HepG2 (cell line): ENCODE data around the gene DYRK1B. TPM values are rescaled to one million over a fixed set of nuclear protein-coding genes. Genes with fewer than 3 reads are reported as not detected.
"Not testable (repeated sequence)": the region's sequence is repeated elsewhere in the genome, so short reads cannot be mapped to it uniquely, and the experiment has no call there.

Source experiments
- ATAC-seq: fragments of 200-7000 bp; cut with Tn5 transposase; 3 replicates; pipeline ENCODE4 v1.9.1; 2020; ENCODE audit warnings: mild to moderate bottlenecking, moderate library complexity
- BruUV-seq: library from RNA; stranded (reverse); fragments of 400-500 nt; replicated peaks from 2 replicates; lab custom pipeline; 2021; lab: Mats Ljungman, UMichigan
- CTCF ChIA-PET: fragments of 300-600 bp; formaldehyde crosslinking; extraction: SDS; loops from one replicate; lab custom pipeline; 2021; ENCODE audit warnings: low total read pairs, inconsistent platforms, low intra/inter-chr PET ratio; lab: Yijun Ruan, JAX
- POLR2A ChIA-PET: fragments of 350-600 bp; sonication (Branson Sonifier 250); formaldehyde crosslinking; loops from one replicate; lab custom pipeline; 2020; ENCODE audit warnings: antibody characterized with exemption, inconsistent platforms; lab: Yijun Ruan, JAX
- DNase-seq: peaks from one replicate; pipeline ENCODE4 v3.0.0-alpha.2; 2015; ENCODE audit warnings: low spot score
- FAIRE-seq: peaks from 3 replicates; lab custom pipeline; 2011; peaks lifted over from hg19 to GRCh38; lab: Jason Lieb, UNC
- H2AFZ ChIP-seq: one replicate; pipeline ENCODE4 v1.6.1; 2011; ENCODE audit warnings: low read length, inconsistent platforms
- H3K27ac ChIP-seq: fragments of 300-600 bp; 3 replicates; pipeline ENCODE4 v1.8.0; 2011; ENCODE audit warnings: mixed run types, mild to moderate bottlenecking, mixed read lengths, low read length, inconsistent platforms; ENCODE audit not compliant: insufficient read depth; ENCODE audit errors: extremely low read length
- H3K27me3 ChIP-seq, 2 experiments: fragments of 200-600 bp in 1 of 2; 2 replicates in 1 of 2; 3 replicates in 1 of 2; pipeline versions ENCODE4 v1.6.0 to v1.8.0; 2011; ENCODE audit warnings: low read length in 2 of 2, mild to moderate bottlenecking in 2 of 2, moderate library complexity in 2 of 2, inconsistent platforms in 1 of 2; ENCODE audit not compliant: insufficient read depth in 2 of 2, control insufficient read depth in 1 of 2
- H3K36me3 ChIP-seq, 2 experiments: fragments of 200-600 bp in 1 of 2; replicated peaks in 1 of 2; 2 replicates in 1 of 2; 3 replicates in 1 of 2; pipeline versions ENCODE4 v1.5.1 to v1.8.0; 2011; ENCODE audit warnings: low read length in 2 of 2, inconsistent platforms in 1 of 2; ENCODE audit not compliant: insufficient read depth in 2 of 2, control insufficient read depth in 1 of 2
- H3K4me1 ChIP-seq: 2 replicates; pipeline ENCODE4 v1.5.1; 2012; ENCODE audit warnings: low read length, inconsistent platforms; ENCODE audit not compliant: insufficient read depth
- H3K4me2 ChIP-seq: 2 replicates; pipeline ENCODE4 v1.6.0; 2011; ENCODE audit warnings: low read depth, low read length, inconsistent platforms
- H3K4me3 ChIP-seq, 3 experiments: fragments of 200-600 bp in 1 of 3; sonication (generic), shearing (Covaris generic) in 1 of 3; replicated peaks in 1 of 3; 2 replicates each; pipeline ENCODE4 v1.5.1; 2011 to 2016; ENCODE audit warnings: low read length in 3 of 3, inconsistent platforms in 2 of 3, low read depth in 2 of 3, mild to moderate bottlenecking in 2 of 3, control low read depth in 1 of 3, mixed read lengths in 1 of 3; ENCODE audit not compliant: insufficient read depth in 1 of 3
- H3K79me2 ChIP-seq: one replicate; pipeline ENCODE4 v1.6.1; 2011; ENCODE audit warnings: low read length, inconsistent platforms; ENCODE audit not compliant: insufficient read depth
- H3K9ac ChIP-seq: 2 replicates; pipeline ENCODE4 v1.6.0; 2011; ENCODE audit warnings: mild to moderate bottlenecking, low read depth, low read length, inconsistent platforms; ENCODE audit not compliant: insufficient read depth
- H3K9me3 ChIP-seq: 2 replicates; pipeline ENCODE4 v1.5.1; 2012; ENCODE audit warnings: mild to moderate bottlenecking, low read length
- H4K20me1 ChIP-seq: 2 replicates; pipeline ENCODE4 v1.6.0; 2011; ENCODE audit warnings: inconsistent platforms, mild to moderate bottlenecking, low read length, moderate library complexity; ENCODE audit not compliant: insufficient read depth
- HNF4G ChIP-seq, 2 experiments: sonication (generic) in 1 of 2; formaldehyde crosslinking in 1 of 2; IDR thresholded peaks; 2 replicates each; pipeline versions ENCODE4 v1.4.0 to v1.6.1; 2011 to 2020; ENCODE audit warnings: borderline replicate concordance in 2 of 2, low read depth in 2 of 2, mild to moderate bottlenecking in 2 of 2, low read length in 1 of 2, missing genetic modification reagents in 1 of 2, moderate library complexity in 1 of 2
- SCMH1 ChIP-seq: sonication (generic); formaldehyde crosslinking; IDR thresholded peaks from 2 replicates; pipeline ENCODE4 v1.9.0; 2021; ENCODE audit warnings: missing genetic modification reagents, mild to moderate bottlenecking, borderline replicate concordance
- ZNF331 ChIP-seq: sonication (generic); formaldehyde crosslinking; IDR thresholded peaks from 2 replicates; pipeline ENCODE4 v1.4.0; 2020; ENCODE audit warnings: missing genetic modification reagents
- WGBS: methylation state at CpG from one replicate; pipeline ENCODE4 v1.1.6; 2017; ENCODE audit warnings: low lambda C conversion rate; 5-methylcytosine and 5-hydroxymethylcytosine counted together
- in situ Hi-C: cut with HindIII; loops from 2 replicates; pipeline ENCODE4 v1.10.0; 2017; ENCODE audit warnings: low pct_unique_long_range_greater_than_20kb; ENCODE audit not compliant: extremely low pct_ligation_motif_present
- intact Hi-C: fragments of 100-400 bp; cut with micrococcal nuclease; formaldehyde crosslinking; loops from one replicate; pipeline ENCODE4 v1.10.0; 2022; ENCODE audit not compliant: unreplicated experiment
- polyA plus RNA-seq, 8 experiments: library from polyadenylated mRNA; depleted of rRNA in 3 of 8; stranded (reverse) in 7 of 8; unstranded in 1 of 8; fragments of >200 nt; fragmentation: Illumina TruSeq in 4 of 8; extraction: Trizol in 4 of 8; gene quantifications; 2 replicates each; pipeline versions ENCODE4 v1.2.1 to v1.2.3, GENCODE V29; 2011 to 2016; ENCODE audit warnings: low read depth in 4 of 8, missing spikeins in 1 of 8, mixed read lengths in 1 of 8; ENCODE audit not compliant: insufficient read depth in 1 of 8
- total RNA-seq, 5 experiments: library from RNA; depleted of rRNA; stranded (reverse); fragments of >200 nt; fragmentation: Illumina TruSeq; extraction: Trizol; gene quantifications; 2 replicates each; pipeline ENCODE4 v1.2.3, GENCODE V29; 2016; ENCODE audit warnings: low read depth in 1 of 5

DYRK1B gene
- total and polyA plus RNA-seq, 2 of the 13 experiments (the other 11 are each of a cell fraction or from before 2014, with no cell fraction given): 0.82 to 1.3 TPM

- Histone ChIP-seq H3K79me2 (no peaks in the 10 kb centered on the region), H3K9me3 (no peaks in the 10 kb centered on the region), H3K27me3 (no peaks in the 10 kb centered on the region; a peak in 1 of 5 replicates), H3K9ac (no peak overlapping the region), H3K4me2 (no peak overlapping the region), H3K36me3 (no peaks in the 10 kb centered on the region), H3K4me1 (no peaks in the 10 kb centered on the region), H4K20me1 (no peaks in the 10 kb centered on the region), H3K27ac (no peak overlapping the region), H2AFZ (no peak overlapping the region), H3K4me3 (no peak overlapping the region)
- intact Hi-C loops: no loop called here
- in situ Hi-C loops: no loop called here
- ChIA-PET CTCF (no interaction called here), POLR2A (no interaction called here)
- BruUV-seq: no TSS peak
- WGBS: 85% methylated on average over 4 of the region's 4 CpGs
- DNase-seq (no peak), FAIRE-seq (no peak), ATAC-seq (no peak)
- TF ChIP-seq SCMH1 (CRISPR knock-in tag): no peak
These were observed 23.5 kb downstream of the DYRK1B start for GRCh38 chr19:39810424-39810823.

- Histone ChIP-seq H3K4me1 (no peaks in the 10 kb centered on the region), H3K9me3 (no peaks in the 10 kb centered on the region), H3K36me3 (no peaks in the 10 kb centered on the region), H4K20me1 (no peaks in the 10 kb centered on the region), H2AFZ (no peak overlapping the region), H3K79me2 (no peaks in the 10 kb centered on the region), H3K27me3 (no peaks in the 10 kb centered on the region; a peak in 1 of 5 replicates), H3K27ac (no peak overlapping the region), H3K4me2 (no peak overlapping the region), H3K9ac (no peak overlapping the region), H3K4me3 (no peak overlapping the region)
- peak; percentile 98 for TF ChIP-seq ZNF331 (CRISPR knock-in tag)
- no peak for TF ChIP-seq HNF4G (IDR thresholded peaks at IDR 0.05; ENCODE audit: borderline replicate concordance, low read depth, low read length)
- TF ChIP-seq HNF4G (CRISPR knock-in tag; IDR thresholded peaks at IDR 0.05; ENCODE audit: borderline replicate concordance, low read depth): no peak
- ChIA-PET POLR2A (no interaction called here), CTCF (no interaction called here)
- BruUV-seq: no TSS peak
- 19% methylated on average over 3 of the region's 4 CpGs for WGBS
- no peak for ATAC-seq
- intact Hi-C loops: no loop called here
- in situ Hi-C loops: no loop called here
- DNase-seq: no peak
- no peak for FAIRE-seq
These were observed 24.6 kb downstream of the DYRK1B start for GRCh38 chr19:39809368-39809767.

DNA sequence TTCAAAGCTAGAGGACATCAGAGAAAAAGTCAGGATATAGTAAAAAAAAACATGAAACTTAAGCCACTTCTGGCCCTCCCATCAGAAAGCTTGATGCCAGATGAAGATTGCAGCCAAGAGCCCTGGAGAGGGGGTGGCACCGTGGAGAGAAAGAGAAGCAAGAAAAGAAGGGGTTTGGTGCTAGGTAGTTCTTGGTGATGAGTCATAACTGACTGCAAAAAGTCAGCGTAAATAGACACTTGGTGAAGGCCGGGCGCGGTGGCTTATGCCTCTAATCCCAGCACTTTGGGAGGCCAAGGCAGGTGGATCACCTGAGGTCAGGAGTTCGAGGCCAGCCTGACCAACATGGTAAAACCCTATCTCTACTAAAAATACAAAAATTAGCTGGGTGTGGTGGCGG is 25.3 kb downstream of the DYRK1B start:
- H3K4me3 ChIP-seq, in situ Hi-C loops, CTCF ChIA-PET, H3K27ac ChIP-seq, H3K79me2 ChIP-seq, DNase-seq, H3K9me3 ChIP-seq, POLR2A ChIA-PET, H2AFZ ChIP-seq, H3K36me3 ChIP-seq, H4K20me1 ChIP-seq, H3K27me3 ChIP-seq, H3K4me2 ChIP-seq, H3K4me1 ChIP-seq, FAIRE-seq, ATAC-seq, H3K9ac ChIP-seq, BruUV-seq, intact Hi-C loops: not testable (repeated sequence)
- 64% methylated on average over 7 of the region's 7 CpGs for WGBS
